Thyroid gland (tissue), 4 donors: ENCODE results near the gene MPV17L.

Source experiments
- CTCF ChIP-seq, 6 experiments: fragments of 200-600 bp in 3 of 6; fragments of 450-650 bp in 3 of 6; sonication (generic) in 3 of 6; IDR thresholded peaks; one replicate each; pipeline ENCODE4 v1.5.1; 2016 to 2019; ENCODE audit warnings: antibody characterized with exemption in 6 of 6, mild to moderate bottlenecking in 2 of 6, inconsistent platforms in 1 of 6, moderate library complexity in 1 of 6
- POLR2A ChIP-seq, 2 donors: fragments of 450-650 bp; IDR thresholded peaks; one replicate each; pipeline ENCODE4 v1.6.1; 2017; ENCODE audit warnings: antibody characterized with exemption in 2 of 2, mild to moderate bottlenecking in 2 of 2, moderate library complexity in 1 of 2

- no peak for TF ChIP-seq CTCF (IDR thresholded peaks at IDR 0.05)
- no peak for TF ChIP-seq POLR2A (IDR thresholded peaks at IDR 0.05)
Observed at GRCh38 chr16:15422222-15422621, 26.7 kb downstream of the MPV17L start.
